ENCODE measurements around the gene MED13L.

DNA sequence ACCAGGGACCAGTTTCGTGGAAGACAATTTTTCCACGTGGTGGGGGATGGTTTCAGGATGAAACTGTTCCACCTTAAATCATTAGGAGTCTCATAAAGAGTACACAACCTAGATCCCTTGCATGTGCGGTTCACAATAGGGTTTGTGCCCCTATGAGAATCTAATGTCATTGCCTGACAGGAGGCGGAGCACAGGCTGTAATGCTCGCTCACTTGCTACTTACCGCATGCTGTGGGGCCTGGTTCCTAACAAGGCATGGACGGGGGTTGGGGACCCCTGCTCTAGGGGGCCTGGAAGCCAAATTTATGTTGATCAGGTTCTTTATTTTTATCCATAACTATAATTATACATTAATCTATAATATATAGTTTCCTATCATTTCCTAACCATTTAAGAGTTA, 315.3 kb downstream of the MED13L start:
- TF ChIP-seq EZH2 (IDR thresholded peaks at IDR 0.05; ENCODE audit: insufficient read depth, poor library complexity, severe bottlenecking) (no peak), EZH2phosphoT487 (IDR thresholded peaks at IDR 0.05; ENCODE audit: insufficient read depth, low read depth) (no peak)
